HG03039 (cell line): ENCODE results near the gene PDGFD.

Experiments used
- ATAC-seq: cut with Tn5 transposase; IDR thresholded peaks from one replicate; pipeline ENCODE4 v1.9.1; 2021; ENCODE audit warnings: mild to moderate bottlenecking, moderate library complexity; ENCODE audit not compliant: unreplicated experiment

PDGFD gene

GRCh38 chr11:103927535-103927934 is 236.4 kb downstream of the PDGFD start:
- no peak for ATAC-seq

GRCh38 chr11:103926990-103927389 is 237.0 kb downstream of the PDGFD start:
- ATAC-seq, result no peak

GRCh38 chr11:103924166-103925013 is 239.6 kb downstream of the PDGFD start:
- ATAC-seq, result no peak

- no peak for ATAC-seq
Measured at GRCh38 chr11:103923451-103923931, 240.5 kb downstream of the PDGFD start.

- ATAC-seq, result no peak
Measured at GRCh38 chr11:103920933-103921332, 243.0 kb downstream of the PDGFD start.

GRCh38 chr11:103920449-103920848 is 243.5 kb downstream of the PDGFD start:
- peak; percentile 66 for ATAC-seq

- ATAC-seq, result no peak
Measured at GRCh38 chr11:103910721-103911120, 253.2 kb downstream of the PDGFD start.

- ATAC-seq, result no peak
Measured at GRCh38 chr11:103907548-103908455, 256.1 kb downstream of the PDGFD start.

- ATAC-seq, result no peak
Measured at GRCh38 chr11:103907136-103907535, 256.8 kb downstream of the PDGFD start.

- ATAC-seq, result no peak
Measured at GRCh38 chr11:103906291-103906867, 257.6 kb downstream of the PDGFD start.

- peak; percentile 70 for ATAC-seq
Measured at GRCh38 chr11:103904324-103904667, 259.7 kb downstream of the PDGFD start.

- ATAC-seq, result peak; percentile 86
Measured at GRCh38 chr11:103903621-103904323, 260.2 kb downstream of the PDGFD start.

GRCh38 chr11:103902994-103903393 is 261.0 kb downstream of the PDGFD start:
- ATAC-seq, result no peak

GRCh38 chr11:103901656-103902055 is 262.3 kb downstream of the PDGFD start:
- no peak for ATAC-seq

- ATAC-seq, result peak; percentile 63
Measured at GRCh38 chr11:103898577-103899336, 265.2 kb downstream of the PDGFD start.

GRCh38 chr11:103898065-103898464 is 265.9 kb downstream of the PDGFD start:
- ATAC-seq, result peak; percentile 51

GRCh38 chr11:103897160-103897936 is 266.6 kb downstream of the PDGFD start:
- no peak for ATAC-seq

- no peak for ATAC-seq
Measured at GRCh38 chr11:103895106-103895505, 268.8 kb downstream of the PDGFD start.

- ATAC-seq, result no peak
Measured at GRCh38 chr11:103894673-103895072, 269.3 kb downstream of the PDGFD start.
